HepG2 (cell line): ENCODE results near the gene DDX1. TPM values are rescaled to one million over a fixed set of nuclear protein-coding genes. Genes with fewer than 3 reads are reported as not detected.

ENCODE experiments used
- ATAC-seq: fragments of 200-7000 bp; cut with Tn5 transposase; 3 replicates; pipeline ENCODE4 v1.9.1; 2020; ENCODE audit warnings: mild to moderate bottlenecking, moderate library complexity
- BruUV-seq: library from RNA; stranded (reverse); fragments of 400-500 nt; replicated peaks from 2 replicates; lab custom pipeline; 2021; lab: Mats Ljungman, UMichigan
- CTCF ChIA-PET: fragments of 300-600 bp; formaldehyde crosslinking; extraction: SDS; loops from one replicate; lab custom pipeline; 2021; ENCODE audit warnings: low total read pairs, inconsistent platforms, low intra/inter-chr PET ratio; lab: Yijun Ruan, JAX
- POLR2A ChIA-PET: fragments of 350-600 bp; sonication (Branson Sonifier 250); formaldehyde crosslinking; loops from one replicate; lab custom pipeline; 2020; ENCODE audit warnings: antibody characterized with exemption, inconsistent platforms; lab: Yijun Ruan, JAX
- DNase-seq: peaks from one replicate; pipeline ENCODE4 v3.0.0-alpha.2; 2015; ENCODE audit warnings: low spot score
- FAIRE-seq: peaks from 3 replicates; lab custom pipeline; 2011; peaks lifted over from hg19 to GRCh38; lab: Jason Lieb, UNC
- H2AFZ ChIP-seq: one replicate; pipeline ENCODE4 v1.6.1; 2011; ENCODE audit warnings: low read length, inconsistent platforms
- H3K27ac ChIP-seq: fragments of 300-600 bp; 3 replicates; pipeline ENCODE4 v1.8.0; 2011; ENCODE audit warnings: mixed run types, mild to moderate bottlenecking, mixed read lengths, low read length, inconsistent platforms; ENCODE audit not compliant: insufficient read depth; ENCODE audit errors: extremely low read length
- H3K27me3 ChIP-seq, 2 experiments: fragments of 200-600 bp in 1 of 2; 2 replicates in 1 of 2; 3 replicates in 1 of 2; pipeline versions ENCODE4 v1.6.0 to v1.8.0; 2011; ENCODE audit warnings: low read length in 2 of 2, mild to moderate bottlenecking in 2 of 2, moderate library complexity in 2 of 2, inconsistent platforms in 1 of 2; ENCODE audit not compliant: insufficient read depth in 2 of 2, control insufficient read depth in 1 of 2
- H3K36me3 ChIP-seq, 2 experiments: fragments of 200-600 bp in 1 of 2; replicated peaks in 1 of 2; 2 replicates in 1 of 2; 3 replicates in 1 of 2; pipeline versions ENCODE4 v1.5.1 to v1.8.0; 2011; ENCODE audit warnings: low read length in 2 of 2, inconsistent platforms in 1 of 2; ENCODE audit not compliant: insufficient read depth in 2 of 2, control insufficient read depth in 1 of 2
- H3K4me1 ChIP-seq: 2 replicates; pipeline ENCODE4 v1.5.1; 2012; ENCODE audit warnings: low read length, inconsistent platforms; ENCODE audit not compliant: insufficient read depth
- H3K4me2 ChIP-seq: 2 replicates; pipeline ENCODE4 v1.6.0; 2011; ENCODE audit warnings: low read depth, low read length, inconsistent platforms
- H3K4me3 ChIP-seq, 3 experiments: fragments of 200-600 bp in 1 of 3; sonication (generic), shearing (Covaris generic) in 1 of 3; replicated peaks in 1 of 3; 2 replicates each; pipeline ENCODE4 v1.5.1; 2011 to 2016; ENCODE audit warnings: low read length in 3 of 3, inconsistent platforms in 2 of 3, low read depth in 2 of 3, mild to moderate bottlenecking in 2 of 3, control low read depth in 1 of 3, mixed read lengths in 1 of 3; ENCODE audit not compliant: insufficient read depth in 1 of 3
- H3K79me2 ChIP-seq: one replicate; pipeline ENCODE4 v1.6.1; 2011; ENCODE audit warnings: low read length, inconsistent platforms; ENCODE audit not compliant: insufficient read depth
- H3K9ac ChIP-seq: 2 replicates; pipeline ENCODE4 v1.6.0; 2011; ENCODE audit warnings: mild to moderate bottlenecking, low read depth, low read length, inconsistent platforms; ENCODE audit not compliant: insufficient read depth
- H3K9me3 ChIP-seq: 2 replicates; pipeline ENCODE4 v1.5.1; 2012; ENCODE audit warnings: mild to moderate bottlenecking, low read length
- H4K20me1 ChIP-seq: 2 replicates; pipeline ENCODE4 v1.6.0; 2011; ENCODE audit warnings: inconsistent platforms, mild to moderate bottlenecking, low read length, moderate library complexity; ENCODE audit not compliant: insufficient read depth
- DPF2 ChIP-seq: sonication (generic); formaldehyde crosslinking; IDR thresholded peaks from 2 replicates; pipeline ENCODE4 v1.4.0; 2020; ENCODE audit warnings: mild to moderate bottlenecking, low read depth, missing genetic modification reagents, borderline replicate concordance
- EED ChIP-seq: sonication (generic); formaldehyde crosslinking; IDR thresholded peaks from 2 replicates; pipeline ENCODE4 v1.5.0; 2020; ENCODE audit warnings: mild to moderate bottlenecking, missing genetic modification reagents
- KAT8 ChIP-seq: IDR thresholded peaks from 2 replicates; pipeline ENCODE4 v1.6.1; 2016; ENCODE audit warnings: missing genetic modification reagents, missing compliant biosample characterization
- MEF2D ChIP-seq: sonication (generic); formaldehyde crosslinking; IDR thresholded peaks from 2 replicates; pipeline ENCODE4 v1.5.1; 2020; ENCODE audit warnings: mild to moderate bottlenecking, missing genetic modification reagents
- MEIS1 ChIP-seq: sonication (generic); formaldehyde crosslinking; IDR thresholded peaks from 2 replicates; pipeline ENCODE4 v1.9.0; 2021; ENCODE audit warnings: mild to moderate bottlenecking, missing genetic modification reagents, moderate library complexity, borderline replicate concordance
- RXRA ChIP-seq: sonication (generic); formaldehyde crosslinking; IDR thresholded peaks from 2 replicates; pipeline ENCODE4 v1.5.1; 2020; ENCODE audit warnings: missing genetic modification reagents
- SETDB1 ChIP-seq: sonication (generic); formaldehyde crosslinking; IDR thresholded peaks from 2 replicates; pipeline ENCODE4 v1.5.1; 2020; ENCODE audit warnings: missing genetic modification reagents, mild to moderate bottlenecking, borderline replicate concordance
- SMARCC2 ChIP-seq: fragments of 450-650 bp; IDR thresholded peaks from 2 replicates; pipeline ENCODE4 v1.6.1; 2017; ENCODE audit warnings: antibody characterized with exemption, mild to moderate bottlenecking
- ZNF143 ChIP-seq: sonication (generic); formaldehyde crosslinking; IDR thresholded peaks from 2 replicates; pipeline ENCODE4 v1.4.0; 2020; ENCODE audit warnings: missing genetic modification reagents
- ZNF460 ChIP-seq: sonication (generic); formaldehyde crosslinking; IDR thresholded peaks from 2 replicates; pipeline ENCODE4 v1.5.1; 2020; ENCODE audit warnings: missing genetic modification reagents, mild to moderate bottlenecking, borderline replicate concordance
- ZNF605 ChIP-seq: sonication (generic); formaldehyde crosslinking; IDR thresholded peaks from 2 replicates; pipeline ENCODE4 v1.8.0; 2022; ENCODE audit warnings: mild to moderate bottlenecking, missing genetic modification reagents
- ZNF788 ChIP-seq: sonication (generic); formaldehyde crosslinking; IDR thresholded peaks from 2 replicates; pipeline ENCODE4 v1.5.0; 2020; ENCODE audit warnings: mild to moderate bottlenecking, missing genetic modification reagents, borderline replicate concordance
- WGBS: methylation state at CpG from one replicate; pipeline ENCODE4 v1.1.6; 2017; ENCODE audit warnings: low lambda C conversion rate; 5-methylcytosine and 5-hydroxymethylcytosine counted together
- in situ Hi-C: cut with HindIII; loops from 2 replicates; pipeline ENCODE4 v1.10.0; 2017; ENCODE audit warnings: low pct_unique_long_range_greater_than_20kb; ENCODE audit not compliant: extremely low pct_ligation_motif_present
- intact Hi-C: fragments of 100-400 bp; cut with micrococcal nuclease; formaldehyde crosslinking; loops from one replicate; pipeline ENCODE4 v1.10.0; 2022; ENCODE audit not compliant: unreplicated experiment
- polyA plus RNA-seq, 8 experiments: library from polyadenylated mRNA; depleted of rRNA in 3 of 8; stranded (reverse) in 7 of 8; unstranded in 1 of 8; fragments of >200 nt; fragmentation: Illumina TruSeq in 4 of 8; extraction: Trizol in 4 of 8; gene quantifications; 2 replicates each; pipeline versions ENCODE4 v1.2.1 to v1.2.3, GENCODE V29; 2011 to 2016; ENCODE audit warnings: low read depth in 4 of 8, missing spikeins in 1 of 8, mixed read lengths in 1 of 8; ENCODE audit not compliant: insufficient read depth in 1 of 8
- total RNA-seq, 5 experiments: library from RNA; depleted of rRNA; stranded (reverse); fragments of >200 nt; fragmentation: Illumina TruSeq; extraction: Trizol; gene quantifications; 2 replicates each; pipeline ENCODE4 v1.2.3, GENCODE V29; 2016; ENCODE audit warnings: low read depth in 1 of 5
- TF ChIP-seq, protein P1 (sequence below): sonication (generic); formaldehyde crosslinking; IDR thresholded peaks from 2 replicates; pipeline ENCODE4 v1.8.1; 2022; ENCODE audit warnings: low read depth, mild to moderate bottlenecking, missing genetic modification reagents
- TF ChIP-seq, protein P2 (sequence below): IDR thresholded peaks from 2 replicates; pipeline ENCODE4 v1.6.1; 2016; ENCODE audit warnings: missing biosample characterization, missing genetic modification reagents, low read depth
- TF ChIP-seq, protein P3 (sequence below): sonication (generic); formaldehyde crosslinking; IDR thresholded peaks from 2 replicates; pipeline ENCODE4 v1.5.1; 2020; ENCODE audit warnings: mild to moderate bottlenecking, moderate library complexity, missing genetic modification reagents
- TF ChIP-seq, protein P4 (sequence below): sonication (generic); formaldehyde crosslinking; IDR thresholded peaks from 2 replicates; pipeline ENCODE4 v1.5.1; 2020; ENCODE audit warnings: mild to moderate bottlenecking, missing genetic modification reagents, borderline replicate concordance
- TF ChIP-seq, protein P5 (sequence below): sonication (generic); formaldehyde crosslinking; conservative IDR thresholded peaks from 2 replicates; pipeline ENCODE4 v1.4.0; 2020; ENCODE audit warnings: missing genetic modification reagents

Gene DDX1
- total and polyA plus RNA-seq, 2 of the 13 experiments (the other 11 are each of a cell fraction or from before 2014, with no cell fraction given): 81.6 to 130 TPM

DNA sequence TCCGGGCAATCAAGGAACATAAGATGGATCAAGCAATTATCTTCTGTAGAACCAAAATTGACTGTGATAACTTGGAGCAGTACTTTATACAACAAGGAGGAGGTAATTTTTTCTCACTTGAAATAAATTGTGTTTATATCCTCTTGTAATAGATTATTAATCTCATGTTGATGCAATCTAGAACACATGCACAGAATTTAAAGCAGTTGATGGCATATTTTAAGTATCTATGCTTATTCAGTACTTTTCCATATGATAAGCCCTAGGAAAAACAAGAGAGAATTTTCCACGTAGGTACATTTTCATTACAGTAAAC is 31.8 kb downstream of the DDX1 start:
- Histone ChIP-seq H3K36me3 (peaks cover 26 to 92% of the 10 kb centered on the region in 2 experiments), H3K27me3 (no peaks in the 10 kb centered on the region), H3K4me3 (no peak overlapping the region), H3K79me2 (no peaks in the 10 kb centered on the region), H4K20me1 (no peaks in the 10 kb centered on the region), H3K4me2 (no peak overlapping the region), H3K27ac (no peak overlapping the region), H3K4me1 (peaks cover 1% of the 10 kb centered on the region), H2AFZ (no peak overlapping the region), H3K9me3 (no peaks in the 10 kb centered on the region), H3K9ac (no peak overlapping the region)
- ChIA-PET POLR2A (no interaction called here), CTCF (no interaction called here)
- no TSS peak for BruUV-seq
- TF ChIP-seq EED (CRISPR knock-in tag): no peak
- no peak for TF ChIP-seq ZNF460 (CRISPR knock-in tag)
- no peak for TF ChIP-seq ZNF788 (CRISPR knock-in tag)
- TF ChIP-seq, protein P1, sequence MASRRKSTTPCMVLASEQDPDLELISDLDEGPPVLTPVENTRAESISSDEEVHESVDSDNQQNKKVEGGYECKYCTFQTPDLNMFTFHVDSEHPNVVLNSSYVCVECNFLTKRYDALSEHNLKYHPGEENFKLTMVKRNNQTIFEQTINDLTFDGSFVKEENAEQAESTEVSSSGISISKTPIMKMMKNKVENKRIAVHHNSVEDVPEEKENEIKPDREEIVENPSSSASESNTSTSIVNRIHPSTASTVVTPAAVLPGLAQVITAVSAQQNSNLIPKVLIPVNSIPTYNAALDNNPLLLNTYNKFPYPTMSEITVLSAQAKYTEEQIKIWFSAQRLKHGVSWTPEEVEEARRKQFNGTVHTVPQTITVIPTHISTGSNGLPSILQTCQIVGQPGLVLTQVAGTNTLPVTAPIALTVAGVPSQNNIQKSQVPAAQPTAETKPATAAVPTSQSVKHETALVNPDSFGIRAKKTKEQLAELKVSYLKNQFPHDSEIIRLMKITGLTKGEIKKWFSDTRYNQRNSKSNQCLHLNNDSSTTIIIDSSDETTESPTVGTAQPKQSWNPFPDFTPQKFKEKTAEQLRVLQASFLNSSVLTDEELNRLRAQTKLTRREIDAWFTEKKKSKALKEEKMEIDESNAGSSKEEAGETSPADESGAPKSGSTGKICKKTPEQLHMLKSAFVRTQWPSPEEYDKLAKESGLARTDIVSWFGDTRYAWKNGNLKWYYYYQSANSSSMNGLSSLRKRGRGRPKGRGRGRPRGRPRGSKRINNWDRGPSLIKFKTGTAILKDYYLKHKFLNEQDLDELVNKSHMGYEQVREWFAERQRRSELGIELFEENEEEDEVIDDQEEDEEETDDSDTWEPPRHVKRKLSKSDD (CRISPR knock-in tag): no peak
- TF ChIP-seq, protein P2, sequence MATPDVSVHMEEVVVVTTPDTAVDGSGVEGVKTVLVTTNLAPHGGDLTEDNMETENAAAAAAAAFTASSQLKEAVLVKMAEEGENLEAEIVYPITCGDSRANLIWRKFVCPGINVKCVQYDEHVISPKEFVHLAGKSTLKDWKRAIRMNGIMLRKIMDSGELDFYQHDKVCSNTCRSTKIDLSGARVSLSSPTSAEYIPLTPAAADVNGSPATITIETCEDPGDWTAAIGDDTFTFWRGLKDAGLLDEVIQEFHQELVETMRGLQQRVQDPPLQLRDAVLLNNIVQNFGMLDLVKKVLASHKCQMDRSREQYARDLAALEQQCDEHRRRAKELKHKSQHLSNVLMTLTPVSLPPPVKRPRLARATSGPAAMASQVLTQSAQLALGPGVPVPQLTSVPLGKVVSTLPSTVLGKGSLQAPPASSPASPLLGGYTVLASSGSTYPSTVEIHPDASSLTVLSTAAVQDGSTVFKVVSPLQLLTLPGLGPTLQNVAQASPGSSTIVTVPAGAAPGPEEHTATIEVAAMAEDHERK: no peak
- TF ChIP-seq, protein P3, sequence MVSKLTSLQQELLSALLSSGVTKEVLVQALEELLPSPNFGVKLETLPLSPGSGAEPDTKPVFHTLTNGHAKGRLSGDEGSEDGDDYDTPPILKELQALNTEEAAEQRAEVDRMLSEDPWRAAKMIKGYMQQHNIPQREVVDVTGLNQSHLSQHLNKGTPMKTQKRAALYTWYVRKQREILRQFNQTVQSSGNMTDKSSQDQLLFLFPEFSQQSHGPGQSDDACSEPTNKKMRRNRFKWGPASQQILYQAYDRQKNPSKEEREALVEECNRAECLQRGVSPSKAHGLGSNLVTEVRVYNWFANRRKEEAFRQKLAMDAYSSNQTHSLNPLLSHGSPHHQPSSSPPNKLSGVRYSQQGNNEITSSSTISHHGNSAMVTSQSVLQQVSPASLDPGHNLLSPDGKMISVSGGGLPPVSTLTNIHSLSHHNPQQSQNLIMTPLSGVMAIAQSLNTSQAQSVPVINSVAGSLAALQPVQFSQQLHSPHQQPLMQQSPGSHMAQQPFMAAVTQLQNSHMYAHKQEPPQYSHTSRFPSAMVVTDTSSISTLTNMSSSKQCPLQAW (CRISPR knock-in tag): no peak
- no peak for TF ChIP-seq MEF2D (CRISPR knock-in tag)
- no peak for TF ChIP-seq ZNF605
- no peak for TF ChIP-seq RXRA (CRISPR knock-in tag)
- TF ChIP-seq ZNF143 (CRISPR knock-in tag): no peak
- TF ChIP-seq, protein P4, sequence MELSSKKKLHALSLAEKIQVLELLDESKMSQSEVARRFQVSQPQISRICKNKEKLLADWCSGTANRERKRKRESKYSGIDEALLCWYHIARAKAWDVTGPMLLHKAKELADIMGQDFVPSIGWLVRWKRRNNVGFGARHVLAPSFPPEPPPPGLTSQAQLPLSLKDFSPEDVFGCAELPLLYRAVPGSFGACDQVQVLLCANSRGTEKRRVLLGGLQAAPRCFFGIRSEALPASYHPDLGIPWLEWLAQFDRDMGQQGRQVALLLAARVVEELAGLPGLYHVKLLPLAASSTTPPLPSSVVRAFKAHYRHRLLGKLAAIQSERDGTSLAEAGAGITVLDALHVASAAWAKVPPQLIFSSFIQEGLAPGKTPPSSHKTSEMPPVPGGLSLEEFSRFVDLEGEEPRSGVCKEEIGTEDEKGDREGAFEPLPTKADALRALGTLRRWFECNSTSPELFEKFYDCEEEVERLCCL: no peak
- TF ChIP-seq SMARCC2: no peak
- no peak for TF ChIP-seq KAT8
- TF ChIP-seq MEIS1: no peak
- TF ChIP-seq DPF2 (CRISPR knock-in tag): no peak
- TF ChIP-seq SETDB1 (CRISPR knock-in tag): no peak
- TF ChIP-seq, protein P5, sequence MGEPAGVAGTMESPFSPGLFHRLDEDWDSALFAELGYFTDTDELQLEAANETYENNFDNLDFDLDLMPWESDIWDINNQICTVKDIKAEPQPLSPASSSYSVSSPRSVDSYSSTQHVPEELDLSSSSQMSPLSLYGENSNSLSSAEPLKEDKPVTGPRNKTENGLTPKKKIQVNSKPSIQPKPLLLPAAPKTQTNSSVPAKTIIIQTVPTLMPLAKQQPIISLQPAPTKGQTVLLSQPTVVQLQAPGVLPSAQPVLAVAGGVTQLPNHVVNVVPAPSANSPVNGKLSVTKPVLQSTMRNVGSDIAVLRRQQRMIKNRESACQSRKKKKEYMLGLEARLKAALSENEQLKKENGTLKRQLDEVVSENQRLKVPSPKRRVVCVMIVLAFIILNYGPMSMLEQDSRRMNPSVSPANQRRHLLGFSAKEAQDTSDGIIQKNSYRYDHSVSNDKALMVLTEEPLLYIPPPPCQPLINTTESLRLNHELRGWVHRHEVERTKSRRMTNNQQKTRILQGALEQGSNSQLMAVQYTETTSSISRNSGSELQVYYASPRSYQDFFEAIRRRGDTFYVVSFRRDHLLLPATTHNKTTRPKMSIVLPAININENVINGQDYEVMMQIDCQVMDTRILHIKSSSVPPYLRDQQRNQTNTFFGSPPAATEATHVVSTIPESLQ: no peak
- intact Hi-C loops (no loop called here), in situ Hi-C loops (no loop called here)
- FAIRE-seq: no peak
- no peak for ATAC-seq
- WGBS: 99% methylated on average over 2 of the region's 2 CpGs
- DNase-seq: no peak
